Mesenchymal stem cell (in vitro differentiated cells and primary cell): Measurements from ENCODE around the gene MTHFSD.

Experiments
- DNase-seq: peaks from one replicate; pipeline ENCODE4 v3.0.0-alpha.2; 2013
- H2AFZ ChIP-seq: one replicate; pipeline ENCODE4 v1.6.1; 2013; ENCODE audit warnings: low read depth, mild to moderate bottlenecking, control low read depth, inconsistent platforms, low read length, moderate library complexity
- H2AK5ac ChIP-seq: 2 replicates; pipeline ENCODE4 v1.6.1; 2013; ENCODE audit warnings: low read length, moderate library complexity, mild to moderate bottlenecking, inconsistent platforms; ENCODE audit not compliant: severe bottlenecking
- H2BK120ac ChIP-seq: one replicate; pipeline ENCODE4 v1.6.1; 2013; ENCODE audit warnings: low read depth, mild to moderate bottlenecking, inconsistent platforms, low read length, moderate library complexity
- H2BK12ac ChIP-seq, 2 experiments: one replicate each; pipeline ENCODE4 v1.6.1; 2013; ENCODE audit warnings: inconsistent platforms in 2 of 2, low read length in 2 of 2, mild to moderate bottlenecking in 2 of 2, moderate library complexity in 2 of 2, control low read depth in 1 of 2
- H2BK15ac ChIP-seq: one replicate; pipeline ENCODE4 v1.6.1; 2013; ENCODE audit warnings: mild to moderate bottlenecking, low read depth, inconsistent platforms; ENCODE audit not compliant: poor library complexity, severe bottlenecking
- H2BK5ac ChIP-seq: 2 replicates; pipeline ENCODE4 v1.6.1; 2013; ENCODE audit warnings: low read depth, mild to moderate bottlenecking, low read length, control low read depth, inconsistent platforms; ENCODE audit not compliant: poor library complexity, severe bottlenecking
- H3K14ac ChIP-seq, 2 experiments: one replicate each; pipeline ENCODE4 v1.6.1; 2013; ENCODE audit warnings: inconsistent platforms in 2 of 2, low read length in 2 of 2, control low read depth in 1 of 2, mild to moderate bottlenecking in 1 of 2, moderate library complexity in 1 of 2
- H3K18ac ChIP-seq, 2 experiments: one replicate each; pipeline ENCODE4 v1.6.1; 2013; ENCODE audit warnings: inconsistent platforms in 2 of 2, low read length in 2 of 2, control low read depth in 1 of 2, low read depth in 1 of 2, mild to moderate bottlenecking in 1 of 2
- H3K23ac ChIP-seq, 2 experiments: one replicate each; pipeline ENCODE4 v1.6.1; 2013; ENCODE audit warnings: inconsistent platforms in 2 of 2, low read length in 2 of 2, mild to moderate bottlenecking in 2 of 2, moderate library complexity in 2 of 2, control low read depth in 1 of 2
- H3K27ac ChIP-seq: 2 replicates; pipeline ENCODE4 v1.5.1; 2013; ENCODE audit warnings: mild to moderate bottlenecking, moderate library complexity, low read length, control low read depth, inconsistent platforms; ENCODE audit not compliant: poor library complexity, severe bottlenecking
- H3K27me3 ChIP-seq, 2 experiments: 2 replicates each; pipeline versions ENCODE4 v1.6.1 to v1.7.0; 2013; ENCODE audit warnings: low read length in 2 of 2, mild to moderate bottlenecking in 2 of 2, moderate library complexity in 2 of 2, control low read depth in 1 of 2, inconsistent platforms in 1 of 2; ENCODE audit not compliant: control insufficient read depth in 1 of 2, insufficient read depth in 1 of 2
- H3K36me3 ChIP-seq, 2 experiments: 2 replicates each; pipeline versions ENCODE4 v1.6.1 to v1.7.0; 2013; ENCODE audit warnings: low read length in 2 of 2, control low read depth in 1 of 2, inconsistent platforms in 1 of 2, low read depth in 1 of 2, mild to moderate bottlenecking in 1 of 2; ENCODE audit not compliant: insufficient read depth in 2 of 2, control insufficient read depth in 1 of 2
- H3K4ac ChIP-seq, 2 experiments: one replicate each; pipeline ENCODE4 v1.6.1; 2013; ENCODE audit warnings: inconsistent platforms in 2 of 2, low read length in 2 of 2, mild to moderate bottlenecking in 2 of 2, moderate library complexity in 2 of 2, control low read depth in 1 of 2, low read depth in 1 of 2
- H3K4me1 ChIP-seq: 2 replicates; pipeline ENCODE4 v1.6.1; 2013; ENCODE audit warnings: low read depth, low read length, control low read depth; ENCODE audit not compliant: control insufficient read depth, insufficient read depth
- H3K4me2 ChIP-seq: 2 replicates; pipeline ENCODE4 v1.6.1; 2013; ENCODE audit warnings: low read length, mild to moderate bottlenecking, inconsistent platforms; ENCODE audit not compliant: poor library complexity, severe bottlenecking
- H3K4me3 ChIP-seq, 2 experiments: 2 replicates each; pipeline versions ENCODE4 v1.5.1 to v1.7.0; 2013; ENCODE audit warnings: low read length in 2 of 2, mild to moderate bottlenecking in 2 of 2, control low read depth in 1 of 2, low read depth in 1 of 2; ENCODE audit not compliant: insufficient read depth in 1 of 2
- H3K79me1 ChIP-seq: replicated peaks from 2 replicates; pipeline ENCODE4 v1.6.1; 2013; ENCODE audit warnings: mild to moderate bottlenecking, control low read depth, low read length, inconsistent platforms; ENCODE audit not compliant: poor library complexity, severe bottlenecking
- H3K9ac ChIP-seq: 2 replicates; pipeline ENCODE4 v1.7.0; 2013; ENCODE audit warnings: mild to moderate bottlenecking, low read length, moderate library complexity
- H3K9me3 ChIP-seq: 2 replicates; pipeline ENCODE4 v1.7.0; 2013; ENCODE audit warnings: mild to moderate bottlenecking, low read length; ENCODE audit not compliant: control insufficient read depth
- H4K8ac ChIP-seq: one replicate; pipeline ENCODE4 v1.6.1; 2013; ENCODE audit warnings: inconsistent platforms, mild to moderate bottlenecking, low read length, moderate library complexity
- H4K91ac ChIP-seq: one replicate; pipeline ENCODE4 v1.6.1; 2013; ENCODE audit warnings: mild to moderate bottlenecking, low read length, inconsistent platforms
- WGBS: methylation state at CpG from one replicate; pipeline ENCODE4 v1.1.7; 2013; ENCODE audit warnings: mixed read lengths; 5-methylcytosine and 5-hydroxymethylcytosine counted together

The MTHFSD gene

DNA sequence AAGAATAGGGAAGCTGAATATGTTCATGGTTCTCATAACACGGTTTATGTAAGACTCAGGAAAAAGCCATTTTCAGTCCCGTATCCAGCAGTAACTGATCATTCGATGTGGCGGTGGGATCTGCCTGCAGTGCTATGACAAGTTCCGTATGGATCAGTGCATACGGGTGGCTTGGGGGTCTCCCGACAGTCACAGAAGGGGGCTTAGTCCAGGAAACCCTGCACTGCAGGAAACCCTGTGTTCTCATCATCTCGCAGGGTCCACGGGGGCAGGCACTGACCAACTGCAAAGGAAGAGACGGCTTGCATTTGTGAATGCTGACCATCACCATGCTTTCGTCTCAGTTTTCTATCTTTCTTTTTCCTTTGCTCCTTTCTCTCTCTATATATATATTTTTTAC lies 7.7 kb downstream of the MTHFSD start:
- Histone ChIP-seq H3K4me2 (no peak overlapping the region), H4K91ac (no peak overlapping the region), H3K79me1 (peaks cover 42% of the 10 kb centered on the region), H2BK5ac (no peak overlapping the region), H3K4me1 (no peaks in the 10 kb centered on the region), H3K9ac (no peak overlapping the region), H3K23ac (no peak overlapping the region), H3K18ac (no peak overlapping the region), H2BK15ac (no peak overlapping the region), H3K9me3 (no peaks in the 10 kb centered on the region), H3K14ac (no peak overlapping the region), H3K36me3 (peaks cover 52 to 95% of the 10 kb centered on the region in 2 experiments), H2BK12ac (no peak overlapping the region), H3K4me3 (no peak overlapping the region), H2AFZ (no peak overlapping the region), H3K27me3 (no peaks in the 10 kb centered on the region), H3K27ac (no peak overlapping the region), H2BK120ac (no peak overlapping the region), H4K8ac (no peak overlapping the region), H2AK5ac (no peak overlapping the region), H3K4ac (no peak overlapping the region)
- WGBS, result 95% methylated on average over 10 of the region's 11 CpGs
- no peak for DNase-seq

GRCh38 chr16:86546638-86547013 lies 8.4 kb downstream of the MTHFSD start:
- no peak for DNase-seq
- H2AK5ac ChIP-seq, result no peak overlapping the region
- H3K4me3 ChIP-seq, result no peak overlapping the region
- no peak overlapping the region for H3K23ac ChIP-seq
- H3K18ac ChIP-seq, result no peak overlapping the region
- H4K91ac ChIP-seq, result no peak overlapping the region
- no peak overlapping the region for H3K9ac ChIP-seq
- H3K4ac ChIP-seq, result no peak overlapping the region
- peaks cover 41% of the 10 kb centered on the region for H3K79me1 ChIP-seq
- no peak overlapping the region for H3K14ac ChIP-seq
- H2BK120ac ChIP-seq, result no peak overlapping the region
- no peak overlapping the region for H2BK12ac ChIP-seq
- no peak overlapping the region for H2BK5ac ChIP-seq
- no peaks in the 10 kb centered on the region for H3K9me3 ChIP-seq
- H3K4me1 ChIP-seq, result no peaks in the 10 kb centered on the region
- WGBS, result 98% methylated on average over 8 of the region's 8 CpGs
- no peak overlapping the region for H3K4me2 ChIP-seq
- no peak overlapping the region for H4K8ac ChIP-seq
- H3K27me3 ChIP-seq, result no peaks in the 10 kb centered on the region
- H3K27ac ChIP-seq, result no peak overlapping the region
- peaks cover 52 to 95% of the 10 kb centered on the region in 2 experiments for H3K36me3 ChIP-seq
- H2BK15ac ChIP-seq, result no peak overlapping the region
- H2AFZ ChIP-seq, result no peak overlapping the region

DNA sequence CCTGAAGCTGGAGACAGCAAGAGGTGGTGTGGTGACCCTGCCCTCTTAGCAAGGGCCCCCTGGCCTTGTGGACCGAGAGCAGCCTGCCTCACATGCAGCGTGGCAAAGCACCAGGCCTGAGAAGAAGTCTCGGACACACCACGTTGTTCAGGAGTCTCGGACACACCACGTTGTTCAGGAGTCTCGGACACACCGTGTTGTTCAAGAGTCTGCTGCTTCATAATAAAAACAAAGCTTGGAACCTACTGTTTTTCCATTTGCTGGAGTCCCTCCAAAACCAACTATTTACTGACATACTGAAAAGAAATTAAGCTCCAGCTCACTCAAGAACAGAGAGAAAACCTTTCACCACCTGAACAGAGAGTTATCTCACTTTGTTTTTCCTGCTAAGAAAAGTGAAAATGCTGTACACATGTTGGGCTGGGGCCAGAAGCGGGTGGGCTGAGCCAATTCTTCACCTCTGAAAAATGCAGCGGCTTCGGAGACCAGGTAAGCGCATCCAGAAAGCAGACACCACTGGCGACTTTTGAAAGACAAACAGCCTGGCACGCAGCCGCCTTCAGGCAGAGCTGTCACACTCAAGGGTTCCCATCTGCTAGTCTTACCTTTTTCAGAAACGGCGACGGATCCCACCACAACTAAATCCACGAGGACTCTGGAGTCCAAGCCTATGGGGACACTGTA lies 8.9 kb downstream of the MTHFSD start:
- H3K9ac ChIP-seq, result no peak overlapping the region
- WGBS, result 96% methylated on average over 19 of the region's 19 CpGs

GRCh38 chr16:86545481-86545880 lies 9.6 kb downstream of the MTHFSD start:
- Histone ChIP-seq H3K79me1 (peaks cover 38% of the 10 kb centered on the region), H2BK120ac (no peak overlapping the region), H2AK5ac (no peak overlapping the region), H3K18ac (no peak overlapping the region), H3K9me3 (no peaks in the 10 kb centered on the region), H3K4me2 (no peak overlapping the region), H3K36me3 (peaks cover 56 to 95% of the 10 kb centered on the region in 2 experiments), H4K91ac (no peak overlapping the region), H2BK15ac (no peak overlapping the region), H2BK5ac (no peak overlapping the region), H3K23ac (no peak overlapping the region), H2AFZ (no peak overlapping the region), H4K8ac (no peak overlapping the region), H3K4ac (no peak overlapping the region), H3K14ac (no peak overlapping the region), H3K4me1 (no peaks in the 10 kb centered on the region), H3K4me3 (no peak overlapping the region), H3K27ac (no peak overlapping the region), H3K9ac (no peak overlapping the region), H3K27me3 (no peaks in the 10 kb centered on the region), H2BK12ac (no peak overlapping the region)
- no peak for DNase-seq
- 89% methylated on average over 12 of the region's 12 CpGs for WGBS

More for the DNA sequence above, 8.9 kb downstream of the MTHFSD start:
- Histone ChIP-seq H3K36me3 (peaks cover 55 to 95% of the 10 kb centered on the region in 2 experiments), H2BK15ac (no peak overlapping the region), H3K4me3 (no peak overlapping the region), H2BK120ac (no peak overlapping the region), H3K4me1 (no peaks in the 10 kb centered on the region), H3K18ac (no peak overlapping the region), H3K79me1 (peaks cover 41% of the 10 kb centered on the region), H2AK5ac (no peak overlapping the region), H3K4me2 (no peak overlapping the region), H4K8ac (no peak overlapping the region), H3K27me3 (no peaks in the 10 kb centered on the region), H2BK12ac (no peak overlapping the region), H3K27ac (no peak overlapping the region), H3K14ac (no peak overlapping the region), H3K9me3 (no peaks in the 10 kb centered on the region), H4K91ac (no peak overlapping the region), H2BK5ac (no peak overlapping the region), H2AFZ (no peak overlapping the region), H3K23ac (no peak overlapping the region), H3K4ac (no peak overlapping the region)
- DNase-seq, result no peak
